ENCODE data around the gene CLEC16A. TPM values are rescaled to one million over a fixed set of nuclear protein-coding genes. Genes with fewer than 3 reads are reported as not detected.

CLEC16A gene
- total RNA-seq, 1 donor from 2014 or later: 14.6 TPM

DNA sequence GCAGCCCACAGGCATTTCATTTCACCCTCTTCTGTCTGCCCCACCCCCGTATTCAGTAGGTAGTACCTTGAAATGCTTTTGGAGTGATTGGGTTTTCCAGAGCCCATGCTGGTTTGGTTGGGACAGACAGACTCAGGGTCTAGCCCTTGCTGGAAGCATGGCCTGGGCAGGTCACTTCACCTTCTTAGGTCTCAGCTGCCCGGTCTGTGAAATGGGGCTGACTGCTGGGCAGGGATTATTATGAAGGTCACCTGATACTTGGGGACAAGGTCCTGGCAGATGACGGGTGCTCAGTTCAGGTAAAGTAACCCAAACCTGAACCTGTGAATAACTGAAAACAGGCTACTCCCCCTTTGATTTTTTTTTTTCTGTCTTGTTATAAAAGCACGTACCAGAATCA, 116.0 kb downstream of the CLEC16A start:
- no peak overlapping the region for H3K27ac ChIP-seq (ENCODE audit: low read depth, low read length)
- H3K27me3 ChIP-seq (ENCODE audit: control insufficient read depth in 3 of 3, insufficient read depth in 3 of 3, low read length in 3 of 3): no peaks in the 10 kb centered on the region
- peaks cover 0 to 5% (median 0%) of the 10 kb centered on the region in 3 donors for H3K4me1 ChIP-seq (ENCODE audit: control insufficient read depth in 3 of 3, insufficient read depth in 3 of 3, low read length in 3 of 3)
- no peak overlapping the region for H3K4me3 ChIP-seq (ENCODE audit: low read length in 3 of 3)
- H3K36me3 ChIP-seq (ENCODE audit: control insufficient read depth in 3 of 3, insufficient read depth in 3 of 3, low read length in 3 of 3): peaks cover 19 to 31% (median 20%) of the 10 kb centered on the region in 3 donors
- H3K9me3 ChIP-seq (ENCODE audit: control insufficient read depth in 3 of 3, low read length in 3 of 3): no peaks in the 10 kb centered on the region
- no peak overlapping the region for H3K9ac ChIP-seq (ENCODE audit: low read depth in 1 of 3, low read length in 3 of 3)

DNA sequence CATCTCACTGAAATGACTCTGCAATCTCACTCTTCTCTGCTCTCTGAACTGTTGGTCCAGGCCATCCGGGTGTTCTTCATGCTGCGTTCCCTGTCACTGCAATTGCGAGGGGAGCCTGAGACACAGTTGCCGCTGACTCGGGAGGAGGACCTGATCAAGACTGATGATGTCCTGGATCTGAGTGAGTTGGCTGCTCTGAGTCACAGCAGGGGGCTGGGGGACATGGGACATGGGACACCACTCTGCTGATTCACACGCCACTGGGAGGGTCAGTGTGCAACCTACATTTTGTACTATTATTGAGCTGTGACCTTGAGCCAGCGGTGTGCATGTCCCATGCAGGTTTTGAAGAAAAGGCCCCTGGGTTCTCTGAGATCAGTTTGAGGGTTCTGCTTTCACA, 116.5 kb downstream of the CLEC16A start:
- no peak overlapping the region for H3K27ac ChIP-seq (ENCODE audit: low read depth, low read length)
- peaks cover 19 to 35% (median 22%) of the 10 kb centered on the region in 3 donors for H3K36me3 ChIP-seq (ENCODE audit: control insufficient read depth in 3 of 3, insufficient read depth in 3 of 3, low read length in 3 of 3)
- H3K27me3 ChIP-seq (ENCODE audit: control insufficient read depth in 3 of 3, insufficient read depth in 3 of 3, low read length in 3 of 3): no peaks in the 10 kb centered on the region
- H3K4me1 ChIP-seq (ENCODE audit: control insufficient read depth in 3 of 3, insufficient read depth in 3 of 3, low read length in 3 of 3): peaks cover 0 to 5% (median 0%) of the 10 kb centered on the region in 3 donors
- no peak overlapping the region for H3K4me3 ChIP-seq (ENCODE audit: low read length in 3 of 3)
- no peak overlapping the region for H3K9ac ChIP-seq (ENCODE audit: low read depth in 1 of 3, low read length in 3 of 3)
- no peaks in the 10 kb centered on the region for H3K9me3 ChIP-seq (ENCODE audit: control insufficient read depth in 3 of 3, low read length in 3 of 3)

DNA sequence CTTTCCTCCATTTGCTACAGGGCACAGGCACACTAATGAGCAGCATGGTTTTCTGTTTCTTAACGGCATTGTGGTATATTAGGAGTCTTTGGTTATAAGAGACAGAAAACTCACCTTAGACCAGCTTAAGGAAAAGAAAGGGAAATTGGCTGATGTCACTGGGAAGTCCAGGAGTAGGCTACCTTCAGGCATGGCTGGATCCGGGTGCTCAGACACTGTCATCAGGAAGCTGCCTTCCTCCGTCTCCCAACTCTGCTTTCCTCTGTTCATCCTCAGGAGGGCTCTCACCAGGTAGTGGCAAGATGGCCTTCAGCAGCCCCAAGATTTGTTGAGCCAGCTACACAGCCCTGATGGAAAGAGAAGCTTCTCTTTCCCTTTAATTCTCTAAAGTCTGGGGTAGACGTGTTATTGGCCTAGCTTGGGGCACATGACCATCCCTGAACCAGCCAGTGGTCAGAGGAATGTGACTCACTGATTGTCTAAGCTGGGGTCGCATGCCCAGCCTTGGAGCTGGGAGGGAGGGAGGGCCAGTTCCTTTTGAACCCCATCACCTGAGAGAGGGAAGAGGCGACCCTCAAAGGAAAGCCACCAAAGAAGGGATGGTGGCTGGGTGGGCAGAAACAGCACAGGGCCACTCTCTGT, 117.4 kb downstream of the CLEC16A start:
- Histone ChIP-seq H3K9me3 (ENCODE audit: control insufficient read depth in 3 of 3, low read length in 3 of 3) (no peaks in the 10 kb centered on the region), H3K27me3 (ENCODE audit: control insufficient read depth in 3 of 3, insufficient read depth in 3 of 3, low read length in 3 of 3) (no peaks in the 10 kb centered on the region), H3K4me1 (ENCODE audit: control insufficient read depth in 3 of 3, insufficient read depth in 3 of 3, low read length in 3 of 3) (peaks cover 0 to 5% (median 0%) of the 10 kb centered on the region in 3 donors), H3K4me3 (ENCODE audit: low read length in 3 of 3) (no peak overlapping the region), H3K27ac (ENCODE audit: low read depth, low read length) (no peak overlapping the region), H3K36me3 (ENCODE audit: control insufficient read depth in 3 of 3, insufficient read depth in 3 of 3, low read length in 3 of 3) (peaks cover 19 to 32% (median 22%) of the 10 kb centered on the region in 3 donors), H3K9ac (ENCODE audit: low read depth in 1 of 3, low read length in 3 of 3) (no peak overlapping the region)

DNA sequence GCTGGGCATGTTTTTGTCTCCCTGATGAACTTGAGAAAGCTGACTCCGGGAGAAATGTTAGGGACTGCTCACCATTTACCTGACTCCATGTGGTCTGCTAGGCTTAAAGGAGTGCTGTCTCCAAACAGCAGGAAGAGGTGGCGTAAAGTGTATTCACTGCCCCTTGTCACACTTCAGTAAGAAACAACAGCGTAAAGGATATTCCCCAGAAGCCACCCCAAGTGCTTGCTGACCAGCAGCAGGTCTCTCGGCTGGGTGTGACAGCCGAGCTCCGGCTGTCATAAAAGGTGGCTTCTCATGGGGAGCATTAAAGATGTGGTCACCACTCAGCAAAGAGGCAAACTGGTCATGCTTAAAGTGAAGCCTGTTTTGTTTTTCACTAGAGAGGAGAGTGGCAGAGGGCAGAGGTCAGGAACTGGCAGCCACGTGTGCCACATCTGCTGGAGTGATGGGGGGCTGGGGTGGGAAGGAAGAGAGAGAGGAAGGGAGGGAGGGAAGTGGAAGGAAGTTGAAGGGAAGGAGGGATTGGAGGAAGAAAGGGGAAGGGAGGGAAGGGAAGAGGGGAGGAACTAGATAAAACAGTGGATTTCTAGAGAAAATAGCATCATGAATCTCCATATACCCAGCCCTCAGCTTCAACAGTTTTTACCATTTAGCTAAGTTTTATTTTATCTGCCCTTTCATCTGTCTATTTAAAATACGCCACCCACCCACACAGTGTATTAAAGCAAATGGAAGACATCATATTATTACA, 119.3 kb downstream of the CLEC16A start:
- H3K9ac ChIP-seq (ENCODE audit: low read depth in 1 of 3, low read length in 3 of 3): no peak overlapping the region
- no peaks in the 10 kb centered on the region for H3K27me3 ChIP-seq (ENCODE audit: control insufficient read depth in 3 of 3, insufficient read depth in 3 of 3, low read length in 3 of 3)
- no peak overlapping the region for H3K27ac ChIP-seq (ENCODE audit: low read depth, low read length)
- H3K4me3 ChIP-seq (ENCODE audit: low read length in 3 of 3): no peak overlapping the region
- no peaks in the 10 kb centered on the region for H3K9me3 ChIP-seq (ENCODE audit: control insufficient read depth in 3 of 3, low read length in 3 of 3)
- peaks cover 21 to 32% (median 22%) of the 10 kb centered on the region in 3 donors for H3K36me3 ChIP-seq (ENCODE audit: control insufficient read depth in 3 of 3, insufficient read depth in 3 of 3, low read length in 3 of 3)
- peaks cover 0 to 5% (median 0%) of the 10 kb centered on the region in 3 donors for H3K4me1 ChIP-seq (ENCODE audit: control insufficient read depth in 3 of 3, insufficient read depth in 3 of 3, low read length in 3 of 3)

GRCh38 chr16:11064202-11064540, 119.8 kb downstream of the CLEC16A start:
- Histone ChIP-seq H3K4me1 (ENCODE audit: control insufficient read depth in 3 of 3, insufficient read depth in 3 of 3, low read length in 3 of 3) (peaks cover 0 to 5% (median 0%) of the 10 kb centered on the region in 3 donors), H3K36me3 (ENCODE audit: control insufficient read depth in 3 of 3, insufficient read depth in 3 of 3, low read length in 3 of 3) (peaks cover 21 to 28% (median 22%) of the 10 kb centered on the region in 3 donors), H3K9ac (ENCODE audit: low read depth in 1 of 3, low read length in 3 of 3) (peak overlapping the region in 1 of 3 donors; percentile 16), H3K27ac (ENCODE audit: low read depth, low read length) (no peak overlapping the region), H3K4me3 (ENCODE audit: low read length in 3 of 3) (no peak overlapping the region), H3K27me3 (ENCODE audit: control insufficient read depth in 3 of 3, insufficient read depth in 3 of 3, low read length in 3 of 3) (no peaks in the 10 kb centered on the region), H3K9me3 (ENCODE audit: control insufficient read depth in 3 of 3, low read length in 3 of 3) (no peaks in the 10 kb centered on the region)

DNA sequence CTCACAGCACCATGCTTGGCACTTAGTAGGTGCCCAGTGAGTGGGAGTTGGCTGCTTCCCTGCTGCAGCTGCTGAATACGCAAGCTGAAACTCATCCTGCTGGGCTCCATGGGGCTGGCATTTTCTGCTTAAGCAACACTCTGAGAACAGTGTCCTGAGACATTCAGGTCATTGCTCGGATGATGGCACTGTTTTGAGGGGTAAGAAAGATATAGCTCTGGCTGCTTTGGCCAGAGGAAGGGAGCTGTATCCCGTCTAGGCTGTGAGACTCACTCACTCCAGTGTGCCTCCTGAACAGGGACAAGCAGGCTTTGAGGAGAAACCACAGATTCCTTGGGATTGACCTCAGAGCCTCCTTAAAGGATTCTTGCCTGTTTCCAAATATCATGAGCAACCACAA, 120.5 kb downstream of the CLEC16A start:
- peaks cover 19 to 23% (median 22%) of the 10 kb centered on the region in 3 donors for H3K36me3 ChIP-seq (ENCODE audit: control insufficient read depth in 3 of 3, insufficient read depth in 3 of 3, low read length in 3 of 3)
- H3K9ac ChIP-seq (ENCODE audit: low read depth in 1 of 3, low read length in 3 of 3): no peak overlapping the region
- H3K4me1 ChIP-seq (ENCODE audit: control insufficient read depth in 3 of 3, insufficient read depth in 3 of 3, low read length in 3 of 3): peaks cover 0 to 5% (median 0%) of the 10 kb centered on the region in 3 donors
- no peak overlapping the region for H3K27ac ChIP-seq (ENCODE audit: low read depth, low read length)
- no peaks in the 10 kb centered on the region for H3K9me3 ChIP-seq (ENCODE audit: control insufficient read depth in 3 of 3, low read length in 3 of 3)
- H3K4me3 ChIP-seq (ENCODE audit: low read length in 3 of 3): no peak overlapping the region
- no peaks in the 10 kb centered on the region for H3K27me3 ChIP-seq (ENCODE audit: control insufficient read depth in 3 of 3, insufficient read depth in 3 of 3, low read length in 3 of 3)

DNA sequence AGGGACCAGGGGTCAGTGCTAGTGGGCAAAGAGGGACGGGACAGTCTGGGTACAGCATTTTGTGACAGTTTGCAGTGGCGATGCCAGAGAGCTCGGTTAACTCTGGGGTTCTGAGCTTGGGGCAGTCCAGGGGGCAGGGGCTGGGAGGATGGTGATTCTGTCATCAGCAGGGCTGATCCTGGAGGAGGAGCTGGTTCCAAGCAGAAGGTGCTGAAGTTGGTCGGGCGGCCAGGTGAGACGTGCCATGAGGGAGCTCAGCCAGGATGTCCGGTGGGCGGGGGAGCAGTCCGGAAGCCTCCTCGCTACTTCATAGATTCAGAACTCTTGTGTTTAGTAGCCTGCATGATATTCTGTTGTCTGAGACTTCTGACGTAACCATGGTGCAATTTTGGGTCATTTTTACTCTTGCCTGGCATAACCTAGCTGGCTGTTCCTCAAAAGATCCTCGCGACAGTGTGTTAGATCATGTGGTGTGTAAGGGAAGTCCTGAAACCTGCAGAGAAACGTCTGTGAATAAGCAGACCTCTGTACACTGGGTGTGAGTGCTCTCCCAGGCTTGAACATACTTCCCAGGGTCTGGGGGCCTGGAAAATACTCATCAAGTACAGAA, 122.0 kb downstream of the CLEC16A start:
- no peaks in the 10 kb centered on the region for H3K9me3 ChIP-seq (ENCODE audit: control insufficient read depth in 3 of 3, low read length in 3 of 3)
- no peak overlapping the region for H3K27ac ChIP-seq (ENCODE audit: low read depth, low read length)
- H3K36me3 ChIP-seq (ENCODE audit: control insufficient read depth in 3 of 3, insufficient read depth in 3 of 3, low read length in 3 of 3): peaks cover 12 to 17% (median 15%) of the 10 kb centered on the region in 3 donors
- H3K27me3 ChIP-seq (ENCODE audit: control insufficient read depth in 3 of 3, insufficient read depth in 3 of 3, low read length in 3 of 3): no peaks in the 10 kb centered on the region
- H3K4me3 ChIP-seq (ENCODE audit: low read length in 3 of 3): no peak overlapping the region
- no peak overlapping the region for H3K9ac ChIP-seq (ENCODE audit: low read depth in 1 of 3, low read length in 3 of 3)
- peaks cover 0 to 5% (median 0%) of the 10 kb centered on the region in 3 donors for H3K4me1 ChIP-seq (ENCODE audit: control insufficient read depth in 3 of 3, insufficient read depth in 3 of 3, low read length in 3 of 3)

GRCh38 chr16:11067266-11067665, 122.9 kb downstream of the CLEC16A start:
- H3K27ac ChIP-seq (ENCODE audit: low read depth, low read length): no peak overlapping the region
- H3K4me1 ChIP-seq (ENCODE audit: control insufficient read depth in 3 of 3, insufficient read depth in 3 of 3, low read length in 3 of 3): peaks cover 0 to 5% (median 0%) of the 10 kb centered on the region in 3 donors
- no peak overlapping the region for H3K9ac ChIP-seq (ENCODE audit: low read depth in 1 of 3, low read length in 3 of 3)
- H3K36me3 ChIP-seq (ENCODE audit: control insufficient read depth in 3 of 3, insufficient read depth in 3 of 3, low read length in 3 of 3): peaks cover 7 to 13% (median 9%) of the 10 kb centered on the region in 3 donors
- no peaks in the 10 kb centered on the region for H3K9me3 ChIP-seq (ENCODE audit: control insufficient read depth in 3 of 3, low read length in 3 of 3)
- H3K4me3 ChIP-seq (ENCODE audit: low read length in 3 of 3): no peak overlapping the region
- no peaks in the 10 kb centered on the region for H3K27me3 ChIP-seq (ENCODE audit: control insufficient read depth in 3 of 3, insufficient read depth in 3 of 3, low read length in 3 of 3)

DNA sequence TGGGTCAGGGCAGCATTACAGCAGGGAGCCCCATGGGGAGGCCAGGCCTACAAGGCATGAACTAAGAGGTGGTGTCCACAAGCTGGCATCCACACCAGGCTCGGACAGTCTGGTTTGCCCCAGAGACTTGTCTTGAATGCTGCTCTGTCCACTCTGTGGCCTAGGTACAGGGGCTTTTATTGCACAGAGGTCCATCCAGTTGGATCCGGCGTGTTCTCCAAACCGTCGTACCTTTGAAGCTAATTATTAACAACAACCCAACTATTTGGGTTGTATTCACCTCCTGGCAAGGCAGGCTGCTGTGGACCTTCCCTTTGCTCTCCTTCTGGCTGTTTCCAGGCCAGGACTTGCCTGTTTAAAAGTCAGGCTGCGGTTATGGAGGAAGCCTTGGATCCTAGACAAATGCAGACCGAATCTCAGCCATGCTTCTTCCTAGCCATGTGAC, 123.4 kb downstream of the CLEC16A start:
- Histone ChIP-seq H3K4me3 (ENCODE audit: low read length in 3 of 3) (no peak overlapping the region), H3K4me1 (ENCODE audit: control insufficient read depth in 3 of 3, insufficient read depth in 3 of 3, low read length in 3 of 3) (peaks cover 0 to 5% (median 0%) of the 10 kb centered on the region in 3 donors), H3K9me3 (ENCODE audit: control insufficient read depth in 3 of 3, low read length in 3 of 3) (no peaks in the 10 kb centered on the region), H3K27me3 (ENCODE audit: control insufficient read depth in 3 of 3, insufficient read depth in 3 of 3, low read length in 3 of 3) (no peaks in the 10 kb centered on the region), H3K27ac (ENCODE audit: low read depth, low read length) (no peak overlapping the region), H3K36me3 (ENCODE audit: control insufficient read depth in 3 of 3, insufficient read depth in 3 of 3, low read length in 3 of 3) (peaks cover 6 to 13% (median 7%) of the 10 kb centered on the region in 3 donors), H3K9ac (ENCODE audit: low read depth in 1 of 3, low read length in 3 of 3) (no peak overlapping the region)

DNA sequence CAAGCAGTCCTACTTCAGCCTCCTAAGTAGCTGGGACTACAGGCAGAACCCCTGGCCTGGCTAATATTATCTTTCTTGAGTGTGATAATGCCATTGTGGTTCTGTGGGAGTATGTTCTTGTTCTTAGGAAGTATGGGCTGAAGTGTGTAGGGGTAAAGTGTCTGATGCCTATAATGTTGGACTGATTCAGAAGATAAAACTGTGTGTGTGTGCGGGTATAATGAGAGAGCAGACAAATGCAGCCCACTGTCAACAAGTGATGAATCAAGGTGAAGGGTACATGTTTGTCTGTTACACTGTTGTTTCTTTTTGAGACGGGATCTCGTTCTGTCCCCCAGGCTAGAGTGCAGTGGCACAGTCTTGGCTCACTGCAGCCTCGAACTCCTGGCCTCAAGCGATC, 127.5 kb downstream of the CLEC16A start:
- no peak overlapping the region for H3K4me3 ChIP-seq (ENCODE audit: low read length in 3 of 3)
- no peak overlapping the region for H3K27ac ChIP-seq (ENCODE audit: low read depth, low read length)
- H3K9me3 ChIP-seq (ENCODE audit: control insufficient read depth in 3 of 3, low read length in 3 of 3): no peaks in the 10 kb centered on the region
- H3K4me1 ChIP-seq (ENCODE audit: control insufficient read depth in 3 of 3, insufficient read depth in 3 of 3, low read length in 3 of 3): no peaks in the 10 kb centered on the region
- H3K36me3 ChIP-seq (ENCODE audit: control insufficient read depth in 3 of 3, insufficient read depth in 3 of 3, low read length in 3 of 3): peaks cover 0 to 6% (median 3%) of the 10 kb centered on the region in 3 donors
- H3K9ac ChIP-seq (ENCODE audit: low read depth in 1 of 3, low read length in 3 of 3): no peak overlapping the region
- no peaks in the 10 kb centered on the region for H3K27me3 ChIP-seq (ENCODE audit: control insufficient read depth in 3 of 3, insufficient read depth in 3 of 3, low read length in 3 of 3)

All from skeletal muscle tissue (tissue), 4 donors.